ENCODE measurements around the gene MFSD1. TPM values are rescaled to one million over a fixed set of nuclear protein-coding genes. Genes with fewer than 3 reads are reported as not detected.

The MFSD1 gene
- total RNA-seq, 1 donor from 2014 or later = 101 TPM

- DNase-seq = no peak
Measured at GRCh38 chr3:158821847-158822246, 20.0 kb downstream of the MFSD1 start.

- no peak for DNase-seq
Measured at GRCh38 chr3:158823426-158823825, 21.6 kb downstream of the MFSD1 start.

DNA sequence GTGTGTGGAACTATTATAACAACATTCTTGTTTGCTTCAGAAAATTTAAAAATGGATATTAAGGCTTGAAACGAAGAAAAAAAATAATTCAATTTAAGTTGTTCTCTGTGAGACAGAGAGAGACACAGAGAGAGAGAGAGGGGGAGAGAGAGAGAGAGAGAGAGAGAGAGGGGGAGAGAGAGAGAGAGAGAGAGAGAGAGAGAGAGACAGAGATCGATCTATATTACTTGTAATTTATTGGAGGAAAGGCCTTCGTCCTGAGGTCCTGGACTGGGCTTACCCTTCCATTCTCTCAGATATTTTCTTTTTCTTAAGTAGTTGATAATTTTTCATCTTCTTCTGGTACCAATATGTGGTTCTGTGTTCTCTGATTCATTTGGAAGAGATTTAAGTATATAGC lies 25.9 kb downstream of the MFSD1 start:
- DNase-seq = no peak

DNA sequence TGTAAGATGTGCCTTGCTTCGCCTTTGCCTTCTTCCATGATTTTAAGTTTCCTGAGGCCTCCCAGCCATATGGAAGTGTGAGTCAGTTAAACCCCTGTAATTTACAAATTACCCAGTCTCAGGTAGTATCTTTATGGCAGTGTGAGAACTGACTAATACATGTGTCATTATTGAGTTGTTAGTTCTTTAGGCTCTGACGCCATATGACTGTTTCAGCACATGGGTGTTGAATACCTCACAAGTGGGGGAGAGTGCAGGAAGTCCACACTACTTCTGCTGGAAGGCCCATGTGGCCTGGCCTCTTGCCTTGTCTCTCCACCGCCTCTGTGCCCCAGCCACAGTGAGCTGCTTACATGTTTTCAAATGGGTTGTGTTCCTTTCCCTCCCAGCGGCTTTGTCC lies 28.5 kb downstream of the MFSD1 start:
- DNase-seq = no peak

GRCh38 chr3:158831861-158832260 lies 30.0 kb downstream of the MFSD1 start:
- no peak for DNase-seq

GRCh38 chr3:158835631-158836030 lies 33.8 kb downstream of the MFSD1 start:
- no peak for DNase-seq

DNA sequence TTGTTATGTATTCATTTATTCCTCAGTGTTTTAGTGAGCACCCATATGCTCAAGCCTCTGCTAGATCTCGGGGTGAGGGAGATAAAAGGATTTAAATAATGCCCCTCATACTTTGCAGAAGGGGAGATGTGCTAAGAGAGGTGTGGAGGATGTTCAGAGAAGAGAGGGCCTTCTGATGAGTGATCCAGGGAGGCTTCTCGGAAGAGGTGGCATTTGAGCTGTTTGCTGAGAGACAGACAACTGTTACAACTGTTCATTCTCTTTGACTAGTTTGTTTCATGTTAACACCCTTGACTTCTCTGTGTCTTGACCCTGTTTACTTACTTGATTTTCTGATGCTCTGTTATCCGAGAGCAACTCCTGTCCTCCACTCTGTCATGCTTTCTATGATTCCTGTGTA lies 34.5 kb downstream of the MFSD1 start:
- DNase-seq = no peak

DNA sequence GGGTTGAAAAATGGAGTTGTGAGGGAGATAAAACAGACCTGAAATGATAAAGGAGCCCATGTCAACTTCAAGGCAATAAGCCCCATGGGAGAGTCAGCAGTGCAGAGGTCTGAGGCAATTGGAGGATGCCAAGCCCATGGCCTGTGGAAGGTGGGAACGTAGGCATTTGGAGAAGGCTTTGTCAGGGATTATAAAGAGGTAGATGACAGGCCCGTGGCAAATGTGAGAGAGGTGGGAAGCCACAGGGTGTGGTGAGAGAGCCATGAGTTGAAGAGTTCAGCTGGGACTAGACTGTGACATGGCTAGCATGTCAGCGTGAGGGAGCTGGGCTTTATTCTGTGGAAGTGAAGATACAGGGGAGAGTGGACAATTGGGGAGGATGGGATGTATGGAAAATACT lies 35.4 kb downstream of the MFSD1 start:
- DNase-seq = no peak

- no peak for DNase-seq
Measured at GRCh38 chr3:158839966-158840365, 38.1 kb downstream of the MFSD1 start.

GRCh38 chr3:158841387-158841786 lies 39.5 kb downstream of the MFSD1 start:
- DNase-seq = no peak

- DNase-seq = no peak
Measured at GRCh38 chr3:158842976-158843375, 41.1 kb downstream of the MFSD1 start.

DNA sequence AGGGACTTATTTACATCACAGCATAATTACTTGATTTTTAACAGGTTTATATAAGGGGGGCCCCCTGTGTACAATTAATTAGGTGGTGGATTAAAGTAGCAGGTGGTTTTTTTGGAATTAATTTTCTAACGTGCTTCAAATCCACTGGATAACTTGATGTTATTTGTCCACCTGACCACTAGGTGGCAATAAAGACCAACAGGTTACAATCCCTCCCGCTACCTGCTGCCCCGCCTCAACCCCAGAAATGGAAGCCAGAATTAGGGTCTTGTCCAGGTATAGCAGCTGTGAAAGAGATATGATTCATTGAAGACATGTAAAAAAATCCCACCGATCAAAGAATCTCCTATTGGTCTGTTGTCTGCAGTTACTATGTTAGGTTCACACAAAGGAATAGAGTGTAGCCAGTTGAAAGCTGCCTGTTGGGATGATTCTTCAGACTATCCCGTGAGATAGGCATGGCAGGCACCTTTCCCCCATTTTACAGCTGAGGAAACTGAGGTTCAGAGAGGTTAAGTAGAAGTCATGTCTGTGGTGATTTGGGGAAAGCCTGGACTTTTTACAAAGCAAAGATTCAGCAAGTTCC lies 44.0 kb downstream of the MFSD1 start:
- peak; percentile 56 for DNase-seq

DNA sequence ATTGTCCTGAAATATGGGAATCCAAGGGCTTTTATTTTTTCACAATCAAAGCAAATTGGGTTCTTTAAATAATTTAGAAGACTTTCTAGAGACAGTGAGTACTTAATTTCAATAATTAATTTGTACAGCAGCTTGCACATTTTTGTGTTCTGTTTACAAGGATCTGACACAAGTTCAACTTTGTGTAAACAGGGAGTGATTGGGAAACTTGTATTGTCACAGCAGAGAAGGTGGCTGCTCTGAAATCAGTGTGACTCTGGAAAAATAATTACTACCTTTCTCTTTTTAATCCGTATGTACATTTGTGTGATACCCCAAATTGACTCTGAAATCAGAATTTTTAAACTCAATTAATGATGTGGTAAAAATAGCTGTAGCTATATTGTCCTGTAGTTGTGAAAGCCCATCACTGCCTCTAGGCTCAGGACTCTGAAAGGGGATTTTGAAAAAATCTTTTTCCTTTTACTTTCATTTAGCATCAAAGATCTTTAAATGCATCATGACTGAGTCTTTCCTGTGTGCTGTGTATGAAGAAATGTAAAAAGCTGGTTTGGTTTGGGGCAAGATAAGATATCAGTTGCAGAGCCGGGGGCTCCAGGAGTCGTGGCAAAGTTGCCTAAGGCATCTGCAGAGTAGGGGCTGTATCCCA lies 45.1 kb downstream of the MFSD1 start:
- no peak for DNase-seq

DNA sequence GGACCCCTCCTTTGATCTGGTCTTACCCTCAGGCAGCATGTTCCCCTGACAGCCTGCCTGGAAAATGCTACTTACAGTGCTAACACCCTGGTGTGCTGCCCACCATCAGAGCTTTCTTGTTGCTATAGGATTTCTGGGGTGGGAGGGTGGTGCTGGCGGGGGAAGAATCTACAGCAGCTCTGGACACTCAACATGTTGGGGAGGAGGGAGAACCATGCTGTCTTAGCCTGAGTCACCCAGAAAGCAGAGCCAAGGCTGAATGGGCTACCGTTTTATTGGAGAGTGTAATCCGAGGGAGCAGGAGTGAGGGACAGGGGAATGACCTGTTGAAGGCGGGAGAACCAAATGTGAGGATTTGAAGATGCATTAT lies 45.6 kb downstream of the MFSD1 start:
- no peak for DNase-seq

GRCh38 chr3:158847885-158848284 lies 46.0 kb downstream of the MFSD1 start:
- DNase-seq = no peak

DNA sequence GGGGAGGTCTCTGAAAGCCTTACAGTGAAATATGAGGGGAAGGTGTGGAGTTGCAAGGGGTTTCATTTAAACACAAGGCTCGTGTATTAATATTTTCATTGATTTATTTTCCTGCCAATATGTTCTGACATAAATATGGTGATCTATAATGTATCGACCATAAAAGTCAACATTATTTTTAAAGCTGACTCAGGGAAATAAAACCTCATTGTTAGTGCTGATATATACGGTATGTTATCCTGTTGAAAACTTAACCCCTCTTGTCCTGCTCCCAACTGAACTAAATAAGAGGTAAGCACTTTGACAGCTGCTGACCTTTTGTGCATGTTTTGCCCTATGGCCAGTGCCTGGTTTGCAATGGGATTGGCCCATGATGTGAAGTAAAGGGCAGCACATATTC lies 47.9 kb downstream of the MFSD1 start:
- DNase-seq = no peak

- no peak for DNase-seq
Measured at GRCh38 chr3:158859362-158859761, 57.5 kb downstream of the MFSD1 start.

DNA sequence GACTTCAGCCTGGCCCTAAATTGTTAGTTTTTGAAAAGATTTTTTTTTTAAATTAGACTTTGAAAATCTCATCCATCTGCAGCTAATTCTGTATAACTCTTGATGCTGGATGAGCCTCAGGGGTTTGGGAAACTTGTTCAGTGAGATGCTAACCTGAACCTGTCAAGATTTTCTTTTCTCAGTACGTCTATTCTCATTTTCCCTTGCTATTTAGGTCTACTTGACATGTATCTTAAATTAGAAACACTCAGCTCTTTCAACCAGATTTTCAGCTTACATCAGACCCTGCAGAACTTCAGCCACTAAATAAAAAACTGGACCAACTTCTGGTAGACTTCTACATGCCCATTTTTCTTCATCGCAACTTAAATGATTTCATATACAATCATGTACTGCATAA lies 61.4 kb downstream of the MFSD1 start:
- DNase-seq = no peak

DNA sequence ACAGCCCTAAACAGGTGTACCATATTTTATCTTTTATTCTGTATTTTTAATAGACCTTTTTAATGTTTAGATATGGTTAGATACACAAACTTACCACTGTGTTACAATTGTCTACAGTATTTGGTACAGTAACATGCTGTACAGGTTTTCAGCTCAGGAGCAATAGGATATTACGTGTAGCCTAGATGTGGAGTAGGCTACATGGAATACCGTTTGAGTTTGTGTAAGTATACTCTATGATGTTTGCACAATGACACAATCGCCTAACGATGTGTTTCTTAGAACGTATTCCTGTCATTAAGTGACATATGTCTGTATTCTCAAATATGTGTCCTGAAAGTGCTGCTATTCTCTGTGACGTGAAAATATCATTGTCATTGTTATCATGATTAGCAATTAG lies 62.6 kb downstream of the MFSD1 start:
- DNase-seq = no peak

GRCh38 chr3:158875700-158876099 lies 73.8 kb downstream of the MFSD1 start:
- no peak for DNase-seq

Other genes starting within 250 kb of the MFSD1 start
- 6.0 and 7.1 TPM in 2 replicates for gene MLF1, start 230.9 kb upstream of the MFSD1 start, total RNA-seq
- 117 and 143 TPM in 2 replicates for gene GFM1, start 157.5 kb upstream of the MFSD1 start, total RNA-seq
- gene LXN, start 129.4 kb upstream of the MFSD1 start, total RNA-seq = 82.5 and 93.8 TPM in 2 replicates
- 1.3 and 6.0 TPM in 2 replicates for gene RARRES1, start 69.6 kb upstream of the MFSD1 start, total RNA-seq

All from dermis blood vessel endothelial cell (primary cell).